ENCODE results near the gene ZDBF2. TPM values are rescaled to one million over a fixed set of nuclear protein-coding genes. Genes with fewer than 3 reads are reported as not detected.
A peak's percentile ranks its signal among the peaks of the same experiment; 100 is the strongest.

ZDBF2 gene
- total and polyA plus RNA-seq, 2 donors (not counting 1 experiment from before 2014, with no cell fraction given) = 1.8 to 16.5 TPM

DNA sequence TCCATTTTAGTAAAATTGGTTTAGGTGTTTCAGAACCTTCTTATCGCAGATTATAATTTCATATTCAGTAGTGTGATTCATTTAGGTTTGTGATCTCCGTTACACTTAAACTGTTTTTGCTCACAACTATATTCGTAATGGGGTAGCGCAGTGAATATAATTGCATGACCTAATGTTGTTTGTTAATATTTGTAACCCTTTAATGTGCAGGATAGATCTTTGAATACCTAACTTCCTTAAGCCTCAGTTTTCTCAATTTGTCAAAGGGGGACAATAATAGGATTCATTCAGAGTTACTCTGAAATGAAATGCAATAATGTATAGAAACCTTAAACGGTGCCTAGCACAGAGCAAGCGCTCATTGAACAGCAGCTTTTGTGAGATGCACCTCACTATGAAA lies 558 bp upstream of the ZDBF2 start:
- H3K36me3 ChIP-seq (replicated peaks in 1 of 2; ENCODE audit: control extremely low read depth in 1 of 2, control insufficient read depth in 1 of 2, extremely low read depth in 1 of 2, insufficient read depth in 2 of 2, low read length in 1 of 2) = no peaks in the 10 kb centered on the region
- H3K9ac ChIP-seq (ENCODE audit: low read length) = peak overlapping the region; percentile 77
- H4K20me1 ChIP-seq (ENCODE audit: control insufficient read depth, insufficient read depth, low read length, poor library complexity, severe bottlenecking) = no peaks in the 10 kb centered on the region
- peaks cover 18% of the 10 kb centered on the region for H3K4me1 Mint-ChIP-seq
- peak overlapping the region; percentile 71 for H3K4me3 Mint-ChIP-seq
- CTCF ChIA-PET = no interaction called here
- peak overlapping the region; percentile 76 for H2AFZ ChIP-seq (ENCODE audit: insufficient read depth, low read depth, low read length, poor library complexity, severe bottlenecking)
- H3K4me1 ChIP-seq (ENCODE audit: control insufficient read depth in 2 of 2, insufficient read depth in 2 of 2, low read length in 2 of 2) = peaks cover 19 to 22% of the 10 kb centered on the region in 2 donors
- H3K79me2 ChIP-seq (ENCODE audit: control insufficient read depth, insufficient read depth, low read length) = peaks cover 9% of the 10 kb centered on the region
- peaks cover 50% of the 10 kb centered on the region for H3K27me3 Mint-ChIP-seq
- POLR2A ChIA-PET = interaction anchor here (0.6 to 1.3 kb wide), 2 partner anchors 115 to 1980 kb away, joined by 3 to 7 read pairs; partner anchors contain the start of genes EEF1B2 and NDUFS1
- H3K4me2 ChIP-seq (replicated peaks; ENCODE audit: low read depth, low read length, poor library complexity, severe bottlenecking) = peak overlapping the region; percentile 90
- no peak for ATAC-seq (ENCODE audit: low read depth)
- H3K4me3 ChIP-seq (ENCODE audit: control extremely low read depth in 1 of 5, extremely low read depth in 1 of 5, insufficient read depth in 1 of 5, low read depth in 2 of 5, low read length in 4 of 5) = peak overlapping the region; percentile 16 to 70 (median 67)
- WGBS (ENCODE audit: insufficient coverage) = 11% methylated on average over 2 of the region's 6 CpGs
- peak overlapping the region; percentile 79 for H3K27ac Mint-ChIP-seq
- H3K27me3 ChIP-seq (replicated peaks in 1 of 4; ENCODE audit: control extremely low read depth in 1 of 4, control insufficient read depth in 3 of 4, insufficient read depth in 4 of 4, low read length in 3 of 4) = peaks cover 0 to 57% (median 24%) of the 10 kb centered on the region in 4 experiments
- peak overlapping the region in 1 of 2 donors; percentile 78 for H3K27ac ChIP-seq (ENCODE audit: low read length in 2 of 2)
- TF ChIP-seq EZH2 (IDR thresholded peaks at IDR 0.05; ENCODE audit: borderline replicate concordance, insufficient read depth, low read depth, low read length, poor library complexity, severe bottlenecking) = no peak
- TF ChIP-seq, protein P1, sequence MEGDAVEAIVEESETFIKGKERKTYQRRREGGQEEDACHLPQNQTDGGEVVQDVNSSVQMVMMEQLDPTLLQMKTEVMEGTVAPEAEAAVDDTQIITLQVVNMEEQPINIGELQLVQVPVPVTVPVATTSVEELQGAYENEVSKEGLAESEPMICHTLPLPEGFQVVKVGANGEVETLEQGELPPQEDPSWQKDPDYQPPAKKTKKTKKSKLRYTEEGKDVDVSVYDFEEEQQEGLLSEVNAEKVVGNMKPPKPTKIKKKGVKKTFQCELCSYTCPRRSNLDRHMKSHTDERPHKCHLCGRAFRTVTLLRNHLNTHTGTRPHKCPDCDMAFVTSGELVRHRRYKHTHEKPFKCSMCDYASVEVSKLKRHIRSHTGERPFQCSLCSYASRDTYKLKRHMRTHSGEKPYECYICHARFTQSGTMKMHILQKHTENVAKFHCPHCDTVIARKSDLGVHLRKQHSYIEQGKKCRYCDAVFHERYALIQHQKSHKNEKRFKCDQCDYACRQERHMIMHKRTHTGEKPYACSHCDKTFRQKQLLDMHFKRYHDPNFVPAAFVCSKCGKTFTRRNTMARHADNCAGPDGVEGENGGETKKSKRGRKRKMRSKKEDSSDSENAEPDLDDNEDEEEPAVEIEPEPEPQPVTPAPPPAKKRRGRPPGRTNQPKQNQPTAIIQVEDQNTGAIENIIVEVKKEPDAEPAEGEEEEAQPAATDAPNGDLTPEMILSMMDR (IDR thresholded peaks at IDR 0.05) = no peak
- H3K9me3 ChIP-seq (ENCODE audit: control extremely low read depth in 1 of 3, control insufficient read depth in 2 of 3, insufficient read depth in 1 of 3, low read length in 2 of 3) = peaks cover 0 to 8% (median 5%) of the 10 kb centered on the region in 3 donors
- DNase-seq = no peak
- intact Hi-C loops (cut with micrococcal nuclease) = loop anchor here (2.0 to 10.0 kb wide), 2 partner anchors 27 to 189 kb away; partner anchors contain the start of gene INO80D
- no peaks in the 10 kb centered on the region for H3K9me3 Mint-ChIP-seq (ENCODE audit: insufficient read depth)

Measured in B cell (primary cell).